RKO (cell line): ENCODE measurements around the gene BACH1.
A peak's percentile ranks its signal among the peaks of the same experiment; 100 is the strongest.

Experiments
- DNase-seq: peaks from one replicate; pipeline ENCODE4 v3.0.0-alpha.2; 2016; ENCODE audit warnings: low spot score

Gene BACH1

DNA sequence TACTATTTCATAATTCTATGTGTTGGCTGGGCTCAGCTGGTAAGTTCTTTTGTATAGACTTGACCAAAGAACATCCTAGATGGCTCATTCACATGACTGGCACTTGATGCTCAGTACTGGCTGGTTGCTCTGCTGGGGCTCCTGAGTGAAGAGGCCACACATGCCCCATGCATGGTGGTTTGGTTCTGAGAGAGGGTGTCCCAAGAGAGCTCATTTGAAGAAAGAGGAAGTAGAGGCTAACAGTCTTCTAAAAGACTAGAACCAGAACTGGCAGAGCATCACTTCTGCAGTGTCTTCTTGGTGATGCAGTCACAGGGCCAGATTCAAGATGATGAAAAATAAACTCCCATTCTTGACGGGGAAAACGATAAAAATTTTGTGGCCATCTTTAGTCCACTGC lies 5.2 kb upstream of the BACH1 start:
- DNase-seq: no peak

DNA sequence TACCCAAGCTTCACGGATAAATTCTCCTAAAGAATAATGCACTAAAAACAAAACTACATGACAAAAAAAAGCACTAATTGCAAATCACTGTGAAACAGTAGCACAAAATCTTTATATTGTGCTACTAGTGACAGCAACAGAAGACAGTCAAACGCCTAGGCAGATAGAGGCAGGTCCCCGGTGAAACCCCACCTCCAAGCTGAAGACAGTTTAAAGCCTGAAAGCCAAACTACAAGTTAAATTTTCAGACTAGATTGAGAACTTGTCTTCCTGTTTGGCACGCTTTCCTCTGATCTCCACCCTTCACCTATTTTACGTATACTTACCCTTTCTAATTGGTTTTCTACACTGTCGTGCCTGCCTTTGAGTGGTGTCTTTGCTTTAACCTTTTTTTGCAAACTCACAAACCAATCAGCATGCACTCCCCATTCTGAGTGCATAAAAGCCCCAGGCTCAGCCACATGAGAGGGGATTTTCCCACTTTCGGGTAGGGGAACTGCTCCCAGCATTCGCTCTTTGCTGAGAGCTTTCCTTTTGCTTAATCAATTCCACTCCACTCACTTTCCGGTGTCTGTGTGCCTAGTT lies 3.6 kb upstream of the BACH1 start:
- no peak for DNase-seq

DNA sequence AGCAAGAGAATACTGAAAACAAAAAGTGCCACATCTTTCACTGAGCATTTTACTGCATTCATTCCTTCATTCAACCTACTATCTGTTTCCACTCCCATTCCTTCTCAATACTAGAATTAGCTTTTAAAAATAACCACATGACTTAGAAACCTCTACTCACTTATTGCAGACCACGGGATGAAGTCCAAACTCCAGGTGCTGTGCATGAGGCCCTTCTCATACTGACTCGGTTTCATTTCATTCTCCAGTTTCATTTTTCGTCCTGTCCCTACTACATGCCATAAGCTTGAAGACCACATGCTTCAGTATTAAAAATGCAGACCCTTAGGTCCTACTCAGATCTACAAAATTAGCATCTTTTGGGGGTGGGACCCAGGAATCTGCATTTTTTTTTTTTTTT lies 2.3 kb upstream of the BACH1 start:
- no peak for DNase-seq

DNA sequence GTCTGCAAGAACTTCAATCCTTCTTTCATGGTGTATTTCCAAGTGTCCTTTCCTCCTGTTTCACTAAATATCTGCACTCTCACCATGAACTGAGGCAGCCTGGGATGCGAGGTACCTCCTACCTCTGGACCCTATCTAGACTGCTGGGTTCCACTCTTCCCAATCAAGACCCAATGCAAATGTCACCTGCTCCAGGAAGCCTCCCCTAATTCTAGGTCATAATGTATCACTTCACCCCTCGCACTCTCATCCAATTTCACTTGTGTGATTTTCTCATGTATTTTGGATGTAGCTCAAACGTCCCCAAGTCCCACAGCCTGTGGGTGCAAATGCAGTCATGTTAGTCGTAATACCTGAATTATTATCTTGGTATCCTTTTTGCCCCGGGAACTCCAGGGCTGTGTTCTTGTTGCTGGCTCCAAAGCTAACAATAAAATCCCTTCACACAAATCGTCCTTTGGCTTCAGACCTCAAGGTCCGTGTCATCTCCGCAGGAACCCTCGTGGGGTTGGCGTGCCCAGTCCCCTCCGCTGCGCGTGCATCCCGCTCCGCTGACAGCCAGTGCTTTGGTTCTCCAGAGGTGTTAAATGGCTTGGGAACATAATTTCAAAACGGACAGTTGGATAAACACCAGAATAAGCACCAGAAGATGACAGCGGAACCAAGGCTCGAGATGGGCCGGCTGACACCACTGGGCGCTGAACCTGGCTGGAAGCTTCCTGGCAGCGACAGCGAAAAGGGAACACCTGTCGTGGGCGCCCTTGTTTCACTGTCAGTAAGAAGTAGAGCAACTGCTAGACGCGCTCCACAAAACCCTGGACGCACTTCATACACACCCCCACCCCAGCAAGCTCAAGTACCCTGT lies 1.0 kb upstream of the BACH1 start:
- no peak for DNase-seq

DNA sequence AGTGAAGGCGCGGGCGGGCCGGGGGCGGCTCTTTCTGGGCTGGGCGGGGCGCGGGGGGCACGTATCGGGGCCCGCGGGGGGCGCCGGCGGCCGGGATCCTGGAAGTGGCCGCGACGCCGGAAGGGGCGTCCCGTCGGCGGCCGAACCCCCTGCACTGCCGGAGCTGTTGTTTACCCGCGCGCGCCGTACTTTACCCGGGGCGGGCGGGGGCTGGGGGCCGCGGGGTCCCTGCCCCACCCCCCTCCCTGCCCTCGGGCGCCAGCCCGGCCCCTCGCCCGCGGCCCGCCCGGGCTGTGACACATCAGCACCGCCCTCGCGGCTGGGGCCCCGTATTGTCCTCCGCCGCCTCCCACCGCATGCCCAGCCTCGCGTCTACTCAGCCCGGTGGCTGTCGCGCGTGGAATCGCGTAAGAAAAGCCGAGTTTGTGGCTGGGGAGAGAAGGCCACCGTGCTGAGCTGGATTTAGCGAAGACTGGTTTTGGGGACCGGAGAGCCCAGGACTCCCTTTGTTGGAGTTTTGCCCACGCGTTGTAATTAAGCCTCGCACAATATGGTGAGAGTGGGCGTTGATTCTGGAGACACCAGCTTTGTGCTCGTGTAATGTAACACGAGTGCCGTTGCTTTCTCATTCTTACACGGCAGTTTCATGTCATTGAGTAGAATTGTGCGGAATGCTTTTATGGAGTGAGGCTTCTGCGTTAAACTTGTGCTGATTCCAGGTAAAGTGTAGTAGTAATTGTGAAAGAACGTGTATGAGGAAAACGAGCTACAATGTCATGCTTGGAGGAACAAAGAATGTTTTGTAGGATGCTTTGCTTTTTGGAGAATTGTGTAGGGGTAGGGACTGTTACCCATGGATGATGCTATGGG lies 559 bp downstream of the BACH1 start:
- peak; percentile 63 for DNase-seq

DNA sequence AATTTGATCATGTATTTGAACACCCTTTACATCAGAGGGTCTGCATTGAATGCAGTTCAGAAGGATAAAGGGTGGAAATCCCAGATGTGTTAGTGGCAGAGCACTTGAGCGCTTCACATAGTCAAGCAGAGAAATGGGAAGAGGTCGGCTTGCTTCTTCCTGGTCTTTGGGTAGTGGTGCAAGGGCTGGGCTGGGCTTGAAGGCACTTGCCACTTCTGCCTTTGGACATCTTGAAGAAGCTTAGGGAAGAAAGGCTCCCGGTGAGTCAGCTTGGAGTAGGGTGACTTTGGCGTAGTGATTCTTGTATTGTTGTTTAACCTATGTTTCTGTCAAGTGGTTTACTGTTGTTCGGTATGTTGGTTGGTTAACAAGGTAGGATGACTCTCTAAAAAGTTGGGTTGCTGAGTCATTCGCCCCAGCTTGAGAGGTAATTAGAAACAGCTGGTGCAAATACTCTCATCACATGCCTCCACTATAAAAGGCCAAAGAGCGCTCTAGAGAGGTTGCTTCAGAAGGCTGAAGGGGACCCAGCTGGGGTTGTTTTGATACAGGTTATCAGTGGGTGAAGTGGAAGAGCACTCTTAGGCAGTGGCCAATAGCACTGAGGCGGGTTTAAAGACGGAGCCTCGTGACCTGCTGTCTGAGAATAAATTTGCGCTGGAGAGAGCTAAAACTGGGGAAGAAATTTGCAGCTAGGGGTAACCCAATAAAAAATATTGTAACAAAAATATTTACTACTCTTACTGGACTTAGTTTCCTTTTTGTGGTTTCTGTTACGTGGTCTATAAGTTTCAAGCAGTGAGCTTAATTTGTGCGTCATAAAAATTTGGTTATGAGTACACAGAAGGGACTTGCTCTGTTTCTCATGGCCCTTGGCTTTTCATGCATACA lies 1.4 kb downstream of the BACH1 start:
- peak; percentile 92 for DNase-seq

DNA sequence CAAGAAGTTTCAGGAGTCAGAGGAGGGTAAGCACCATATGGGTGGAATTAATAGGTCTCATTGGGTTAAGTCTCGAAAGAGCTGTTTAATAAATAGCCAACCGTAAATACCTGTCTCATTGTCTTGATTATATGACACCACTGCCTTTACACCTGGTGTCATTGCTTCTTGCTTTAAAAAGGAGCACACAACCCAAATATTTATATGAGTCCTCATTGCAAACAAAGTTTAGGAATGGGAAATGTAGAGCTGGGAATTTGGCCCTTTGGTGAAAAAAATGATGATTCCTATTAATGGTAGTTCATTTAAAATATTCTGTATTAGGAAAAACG lies 2.1 kb downstream of the BACH1 start:
- no peak for DNase-seq

DNA sequence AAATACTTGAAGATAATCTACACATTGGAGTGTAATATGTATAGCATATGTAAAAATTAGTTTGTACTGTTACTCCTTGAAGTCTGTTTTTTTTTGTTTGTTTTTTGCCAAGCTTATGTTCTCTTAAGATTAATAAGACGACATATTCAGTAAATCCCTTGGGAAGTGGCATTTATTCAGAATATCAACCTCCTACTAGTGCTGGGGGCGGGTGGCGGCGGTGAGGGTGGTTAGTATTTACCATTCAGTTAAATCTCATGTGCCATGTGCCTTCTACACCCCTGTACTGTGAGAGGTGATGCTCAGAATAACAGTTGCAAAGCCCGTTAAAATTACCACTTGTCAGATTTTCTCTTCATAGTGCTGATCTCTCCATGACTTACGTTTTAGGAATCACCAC lies 3.0 kb downstream of the BACH1 start:
- DNase-seq: no peak

DNA sequence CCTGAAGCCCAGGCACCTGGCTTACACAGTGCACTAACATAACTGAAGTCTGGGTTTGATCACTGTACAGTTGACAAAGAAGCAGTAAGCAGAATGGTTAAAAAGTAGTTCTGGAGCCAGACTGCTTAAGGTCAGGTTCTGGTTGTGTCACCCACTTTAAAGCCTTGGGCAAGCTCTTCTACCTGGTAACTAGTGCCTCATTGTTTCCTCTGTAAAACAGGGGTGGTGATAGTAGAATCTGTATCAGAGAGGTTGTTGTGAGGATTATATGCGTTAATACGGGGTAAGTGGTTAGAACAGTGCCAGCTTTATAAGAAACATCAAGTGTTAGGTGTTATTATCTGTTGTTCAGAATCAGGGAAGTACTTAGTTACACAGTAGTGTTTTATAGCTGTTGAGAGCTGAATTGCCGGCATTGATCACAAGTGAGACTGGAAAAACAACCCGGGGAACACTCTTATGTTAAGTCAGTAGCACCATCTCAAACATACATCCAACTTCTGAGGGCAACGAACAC lies 3.7 kb downstream of the BACH1 start:
- no peak for DNase-seq

DNA sequence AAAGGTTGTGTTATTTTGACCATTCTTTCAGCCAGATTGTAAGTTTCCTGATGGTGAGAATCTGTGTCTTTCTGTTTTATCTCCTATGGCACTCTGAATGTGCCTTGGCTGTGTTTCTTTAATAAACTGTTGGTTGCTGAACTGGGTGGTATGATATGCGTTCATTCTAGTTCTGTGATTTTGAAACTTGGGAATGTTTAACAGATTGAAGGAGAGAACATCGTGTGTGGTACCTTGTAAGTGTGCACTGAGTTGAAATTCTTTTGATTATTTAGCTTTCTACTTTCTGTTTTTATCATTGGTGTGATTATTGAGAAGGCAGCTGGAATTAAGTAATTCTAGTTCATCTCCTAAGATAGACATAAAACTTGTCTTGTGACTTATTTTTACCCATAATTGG lies 4.6 kb downstream of the BACH1 start:
- no peak for DNase-seq

DNA sequence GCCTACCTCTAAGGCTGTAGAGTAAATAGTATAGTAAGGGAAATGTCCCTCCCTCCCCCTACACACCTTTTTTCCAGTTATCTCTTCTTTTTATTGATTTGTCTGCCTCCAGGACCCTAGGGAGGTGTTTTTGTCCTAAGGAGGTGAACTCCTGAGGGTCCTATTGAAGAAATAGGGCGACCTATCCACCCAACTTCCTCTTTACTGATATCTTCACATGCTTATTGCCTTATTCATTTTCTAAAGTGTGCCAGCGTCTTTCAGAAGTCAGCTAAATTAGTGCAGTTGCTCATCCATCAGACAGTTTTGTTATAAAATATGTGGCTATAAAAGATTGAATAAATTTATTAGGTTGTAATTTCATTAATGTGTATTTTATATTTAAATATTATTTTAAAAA lies 5.9 kb downstream of the BACH1 start:
- DNase-seq: no peak

DNA sequence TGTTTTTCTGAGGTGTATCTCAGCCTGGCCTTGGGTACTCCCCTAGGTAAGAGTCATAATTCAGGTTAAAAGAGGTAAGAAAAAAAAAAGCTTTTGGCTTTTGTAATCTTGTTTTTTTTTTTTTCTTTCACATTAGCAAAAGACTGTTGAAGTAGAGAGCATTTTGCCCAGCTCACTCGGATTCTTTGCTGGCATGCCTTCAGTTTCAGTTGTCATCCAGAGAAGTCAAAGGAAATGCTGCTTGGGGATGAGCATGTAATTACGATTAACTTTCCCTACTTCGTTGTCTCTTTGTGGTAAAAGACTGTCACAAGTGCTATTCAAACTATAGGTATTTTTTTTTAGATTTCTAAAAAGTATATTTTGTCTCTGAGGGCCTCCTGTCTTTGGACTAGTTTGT lies 6.3 kb downstream of the BACH1 start:
- no peak for DNase-seq

DNA sequence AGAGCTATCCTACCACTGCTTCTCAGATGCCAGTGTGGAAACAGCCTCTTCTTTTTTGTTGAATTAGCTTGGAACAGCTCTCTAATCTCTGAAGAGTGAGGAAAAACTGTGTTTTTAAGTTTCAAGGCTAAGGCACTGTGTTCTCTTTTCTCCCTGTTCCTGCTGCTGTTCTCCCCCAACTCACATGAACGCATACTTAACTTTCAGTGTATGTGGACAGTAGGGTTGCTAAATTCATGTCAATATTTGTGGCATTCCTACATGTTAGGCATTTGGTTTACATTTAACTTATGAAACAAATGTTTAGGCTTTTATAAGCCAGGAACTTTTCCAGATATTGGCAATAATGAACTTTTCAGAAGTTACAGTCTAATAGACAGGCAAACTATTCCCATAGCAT lies 6.8 kb downstream of the BACH1 start:
- DNase-seq: no peak

DNA sequence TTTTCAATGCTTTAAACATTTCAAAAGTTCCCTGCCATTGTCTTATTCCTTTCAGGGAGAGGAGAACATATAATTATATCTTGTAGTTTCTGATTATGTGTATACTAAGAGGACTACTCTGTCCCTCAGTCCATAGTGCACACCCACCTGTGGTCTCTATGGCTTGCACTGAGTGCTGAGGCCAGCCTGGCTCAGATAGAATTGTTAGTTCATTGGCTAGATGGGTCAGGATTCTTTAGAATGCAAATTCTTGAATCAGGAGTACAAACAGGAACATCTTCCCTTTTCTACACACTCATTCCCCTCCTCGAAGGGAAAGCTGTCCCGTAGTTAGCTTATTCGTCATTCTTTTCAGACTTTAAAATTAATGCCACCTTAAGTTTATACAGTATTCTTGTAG lies 8.2 kb downstream of the BACH1 start:
- no peak for DNase-seq

DNA sequence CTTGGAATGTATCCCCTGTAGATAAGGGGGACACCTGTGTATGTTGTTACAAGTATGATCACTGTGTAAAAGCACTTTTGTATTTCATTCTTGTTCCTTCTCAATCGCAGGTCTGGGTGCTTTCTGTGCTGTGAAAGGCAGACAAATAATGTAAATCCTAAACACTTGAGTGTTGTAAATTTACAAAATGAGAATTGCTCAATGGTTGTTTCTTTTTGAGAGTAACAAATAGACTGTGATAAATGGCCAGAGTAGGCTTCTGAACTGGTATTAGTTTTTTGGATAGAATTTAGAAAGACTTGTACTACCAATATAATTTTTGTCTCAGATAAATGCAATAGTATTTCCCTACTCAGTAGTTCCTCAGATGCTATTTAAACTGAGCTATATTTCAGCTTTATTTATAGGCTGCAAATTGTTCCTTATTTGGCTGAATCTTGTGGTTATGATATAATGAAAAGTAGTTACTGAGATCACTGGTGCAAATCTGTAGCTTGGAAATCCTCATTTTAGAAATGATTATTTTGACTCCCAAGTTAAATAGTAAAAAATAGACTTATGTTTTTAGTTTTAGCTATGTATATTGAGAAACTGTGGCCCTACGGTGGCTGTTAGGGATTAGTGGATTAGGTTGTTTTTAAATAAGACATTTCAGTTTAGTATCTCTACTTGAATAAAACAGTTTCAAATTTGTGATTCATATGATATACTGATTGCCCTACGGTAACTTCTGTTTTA lies 9.2 kb downstream of the BACH1 start:
- no peak for DNase-seq

DNA sequence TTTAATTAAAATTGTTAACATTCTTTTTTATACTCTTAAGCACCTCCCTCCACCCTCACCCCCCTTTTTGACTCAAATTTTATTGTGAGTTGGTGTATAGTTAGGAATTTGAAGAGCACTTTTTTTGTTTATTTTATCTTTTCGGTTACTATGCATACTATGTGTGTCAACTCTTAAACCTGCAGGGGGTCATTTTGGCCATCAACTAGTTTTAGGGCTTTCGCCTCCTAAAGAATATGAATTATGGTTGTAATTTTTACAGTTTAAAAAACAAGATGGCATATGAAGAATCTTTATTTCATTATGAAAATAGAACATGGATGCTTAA lies 9.7 kb downstream of the BACH1 start:
- no peak for DNase-seq

DNA sequence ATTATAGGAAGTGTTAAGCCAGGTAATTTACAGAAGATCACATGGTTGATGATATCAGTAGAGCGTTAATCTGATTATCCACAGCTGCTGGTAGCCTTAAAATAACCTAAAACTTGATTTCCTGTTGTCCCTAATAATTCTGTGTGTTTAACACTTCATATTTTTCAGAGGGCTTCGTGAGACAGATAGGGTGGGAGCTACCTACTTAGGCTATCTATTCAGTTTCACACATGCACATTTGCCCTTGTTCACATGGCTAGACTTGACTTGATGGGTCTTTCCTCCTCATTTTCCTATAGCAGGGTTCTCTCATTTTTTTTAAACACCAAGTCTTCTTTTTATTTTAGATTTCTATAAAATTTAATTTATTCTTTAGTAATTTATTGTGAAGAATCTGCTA lies 11.0 kb downstream of the BACH1 start:
- DNase-seq: no peak

DNA sequence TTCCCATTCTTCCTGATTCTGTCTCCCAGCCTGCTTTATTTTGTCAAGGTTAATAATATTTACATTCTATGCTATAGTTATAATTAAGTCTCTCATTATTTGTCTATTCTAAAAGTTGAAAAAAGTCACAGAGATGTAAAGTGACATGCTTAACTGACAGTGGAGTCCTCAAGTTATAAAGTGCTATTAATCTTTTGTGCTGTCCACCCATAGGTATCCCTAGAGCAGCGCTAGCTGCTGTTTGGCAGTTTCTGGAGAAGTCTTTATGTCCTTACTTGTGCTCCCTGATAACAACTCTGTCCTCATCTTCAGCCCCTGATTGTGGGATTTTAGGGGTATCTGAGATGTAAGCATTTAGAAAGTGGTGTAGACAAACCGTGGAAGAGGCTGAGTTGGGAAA lies 13.1 kb downstream of the BACH1 start:
- DNase-seq: no peak

DNA sequence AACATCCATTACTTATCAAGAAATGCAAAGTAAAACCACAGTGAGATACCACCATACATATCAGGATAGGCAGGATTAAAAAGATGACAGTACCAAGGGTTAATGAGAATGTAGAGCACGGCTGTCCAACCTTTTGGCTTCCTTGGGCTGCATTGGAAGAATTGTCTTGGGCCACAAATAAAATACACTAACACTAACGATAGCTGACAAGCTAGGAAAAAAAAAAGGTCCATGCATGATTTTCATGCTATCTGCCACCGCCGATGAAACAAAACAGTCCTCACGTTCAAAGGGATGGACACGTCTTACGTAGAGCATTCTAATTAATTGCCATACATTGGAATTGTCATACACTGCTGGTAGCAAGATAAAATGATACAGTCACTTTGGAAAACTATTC lies 14.3 kb downstream of the BACH1 start:
- no peak for DNase-seq

DNA sequence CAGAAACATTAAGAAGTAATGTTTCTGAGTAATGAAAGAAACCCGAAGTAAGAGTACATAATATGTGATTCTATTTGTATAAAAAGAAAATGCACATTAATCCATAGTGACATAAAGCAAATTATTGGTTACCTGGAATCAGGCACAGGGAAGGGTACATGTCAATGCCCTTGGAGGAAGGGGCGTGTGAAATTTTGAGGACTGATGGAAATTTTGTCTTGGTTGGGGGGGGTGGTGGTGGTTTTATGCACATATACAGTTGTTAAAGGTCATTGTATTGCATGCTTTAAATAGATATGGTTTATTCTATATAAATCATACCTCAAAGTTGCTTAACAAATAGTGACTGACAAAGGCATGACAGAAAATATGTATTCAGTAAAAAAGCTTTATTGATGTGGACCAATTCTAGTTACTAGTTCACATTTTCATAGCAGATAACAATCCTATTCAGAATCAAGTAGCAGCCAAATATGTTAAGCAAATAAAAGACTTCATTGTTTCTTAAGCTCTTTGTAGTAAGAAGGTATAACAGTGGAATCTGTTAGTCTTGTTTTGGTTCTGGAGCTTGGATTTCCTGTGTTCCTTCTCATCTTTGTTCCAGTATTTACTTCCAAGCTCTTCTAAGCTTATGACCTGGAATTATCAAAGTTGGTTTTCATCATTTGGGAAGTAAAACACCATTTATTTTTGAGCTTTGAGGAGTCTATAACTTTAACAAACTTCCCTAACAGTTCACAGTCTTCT lies 15.1 kb downstream of the BACH1 start:
- no peak for DNase-seq
